NCI-H526 treated with DMSO at 0.1 percent for 48 hours (cell line): ENCODE data around the gene FAHD2B.
"Not testable (repeated sequence)": the region's sequence is repeated elsewhere in the genome, so short reads cannot be mapped to it uniquely, and the experiment has no call there.

Source experiments
- DNase-seq: peaks from one replicate; lab custom pipeline; 2025; lab: John Stamatoyannopoulos, UW

Gene FAHD2B

GRCh38 chr2:97094772-97095611 is at the start of gene FAHD2B:
TSS of gene FAHD2B (minus strand) at chr2:97094882. CDS start at chr2:97091706, 3,176 bp downstream.
- peak; percentile 15 for DNase-seq

DNA sequence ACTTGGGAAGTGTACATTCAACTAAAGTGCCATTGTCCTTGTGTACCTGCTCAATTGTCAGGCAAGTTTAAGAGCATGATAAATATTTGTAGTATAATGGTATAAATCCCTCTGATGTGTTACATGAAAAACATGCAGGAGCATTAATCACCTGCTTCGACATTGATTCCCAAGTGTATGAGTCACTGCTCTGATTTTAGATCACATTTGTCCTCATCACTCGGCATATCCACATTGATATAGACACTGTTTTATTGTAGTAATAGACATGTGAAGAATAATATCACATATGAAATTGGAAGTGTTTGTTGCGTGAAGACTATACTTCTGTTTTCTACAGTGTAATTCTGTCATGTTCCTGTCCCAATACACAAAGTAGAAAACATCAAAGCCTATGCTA is 49.3 kb upstream of the FAHD2B start:
- not testable (repeated sequence) for DNase-seq

- DNase-seq = not testable (repeated sequence)
Measured at GRCh38 chr2:97129090-97129489, 34.4 kb upstream of the FAHD2B start.

- not testable (repeated sequence) for DNase-seq
Measured at GRCh38 chr2:97113882-97114255, 19.2 kb upstream of the FAHD2B start.

- not testable (repeated sequence) for DNase-seq
Measured at GRCh38 chr2:97113050-97113881, 18.6 kb upstream of the FAHD2B start, which contains the start of gene ANKRD36. TSS of gene ANKRD36 (plus strand) at chr2:97113153. CDS start at chr2:97113740, 587 bp downstream.

- not testable (repeated sequence) for DNase-seq
Measured at GRCh38 chr2:97112320-97113049, 17.8 kb upstream of the FAHD2B start.

DNA sequence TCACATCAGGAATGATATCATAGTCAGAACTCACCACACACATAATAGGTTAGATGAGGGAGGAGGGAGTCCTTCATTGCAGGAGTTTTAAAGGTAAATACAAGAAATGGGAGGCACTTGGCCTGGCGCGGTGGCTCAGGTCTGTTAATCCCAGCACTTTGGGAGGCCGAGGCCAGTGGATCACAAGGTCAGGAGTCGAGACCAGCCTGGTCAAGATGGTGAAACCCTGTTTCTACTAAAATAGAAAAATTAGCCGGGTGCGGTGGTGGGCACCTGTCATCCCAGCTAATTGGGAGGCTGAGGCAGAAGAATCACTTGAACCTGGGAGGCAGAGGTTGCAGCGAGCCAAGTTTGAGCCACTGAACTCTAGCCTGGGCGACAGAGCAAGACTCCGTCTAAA is 16.6 kb upstream of the FAHD2B start:
- DNase-seq = not testable (repeated sequence)

GRCh38 chr2:97106878-97107277 is 12.2 kb upstream of the FAHD2B start:
- not testable (repeated sequence) for DNase-seq

DNA sequence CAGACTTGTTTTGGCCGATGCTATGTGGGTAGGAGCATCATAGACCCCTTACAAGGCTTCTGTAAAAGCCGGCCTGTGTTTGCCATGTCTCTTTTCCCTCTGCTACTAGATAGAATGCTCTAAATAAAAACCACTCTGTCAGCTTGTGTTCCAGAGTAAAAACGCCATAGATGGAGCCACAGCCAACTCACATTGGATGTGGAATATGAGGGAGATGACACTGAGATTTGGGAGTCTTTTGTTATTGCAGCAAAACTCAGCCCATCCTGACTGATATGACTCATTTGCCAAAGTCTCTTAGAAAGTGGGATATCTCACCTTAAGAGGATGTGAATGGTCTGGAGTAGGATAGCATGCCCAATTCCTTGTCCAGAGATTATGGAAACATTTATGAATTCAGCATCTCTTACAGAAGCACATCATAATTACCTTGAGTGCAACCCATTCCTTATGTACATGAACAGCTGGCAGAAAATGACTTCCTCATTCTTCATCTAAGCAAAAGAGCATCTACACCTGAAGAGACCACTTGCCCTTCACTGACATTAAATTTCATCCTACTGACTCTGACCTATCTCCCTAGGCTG is 4.2 kb upstream of the FAHD2B start:
- DNase-seq = not testable (repeated sequence)

DNA sequence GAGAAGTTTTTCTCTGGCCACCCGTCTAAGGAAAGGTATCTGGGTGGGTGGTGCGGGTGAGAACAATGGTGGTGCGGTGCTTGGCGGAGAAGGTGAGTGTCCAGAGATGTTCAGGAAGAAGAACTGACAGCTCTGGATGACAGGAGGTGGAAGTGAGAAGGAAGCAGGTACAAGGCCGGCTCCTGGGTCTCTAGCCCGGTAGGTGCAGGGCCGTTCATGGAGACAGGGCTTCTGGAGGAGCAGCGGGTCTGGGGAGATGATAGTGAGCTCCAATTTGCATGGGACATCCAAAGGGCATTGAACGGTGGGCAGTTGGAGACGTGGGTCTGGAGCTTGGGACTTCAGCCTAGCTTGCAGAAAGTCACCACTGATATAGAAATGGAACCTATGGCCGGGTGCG is 979 bp upstream of the FAHD2B start:
- no peak for DNase-seq

DNA sequence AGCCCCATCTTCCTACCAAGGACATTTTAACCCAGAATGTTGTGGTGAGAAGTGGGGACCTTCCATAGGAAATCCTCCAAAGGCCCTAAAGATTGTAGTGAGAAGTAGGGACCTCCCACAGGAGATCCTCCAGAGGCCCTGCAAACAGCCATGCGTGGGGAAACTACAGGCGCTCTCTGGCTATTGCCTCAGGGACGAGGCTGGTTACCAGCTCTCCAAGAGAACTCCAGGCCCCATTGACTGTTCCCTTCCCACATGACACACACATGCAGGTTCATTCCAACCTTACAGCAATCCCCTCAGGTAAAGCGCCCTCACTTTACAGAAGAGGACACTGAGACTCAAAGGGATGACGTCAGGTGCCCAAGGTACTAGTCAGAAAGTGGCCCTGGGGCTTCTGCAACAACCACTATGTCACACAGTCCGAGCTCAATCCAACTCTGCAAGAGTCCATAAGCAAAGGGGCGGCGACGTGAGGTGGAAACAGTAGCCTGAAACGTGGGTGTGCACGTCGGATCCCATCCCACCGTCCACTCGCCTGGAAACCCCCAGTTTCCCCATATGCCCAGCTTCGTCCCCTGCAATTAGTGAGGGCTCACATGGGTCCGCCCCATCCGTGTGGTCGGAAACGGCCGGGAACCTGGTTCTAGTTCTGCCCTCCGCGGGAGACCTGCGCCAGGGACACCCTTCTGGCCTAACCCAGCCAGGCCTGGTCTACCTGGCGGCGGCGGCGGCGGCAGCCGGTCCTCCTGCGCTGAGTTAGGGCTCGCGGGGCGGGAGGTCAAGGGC is 505 bp downstream of the FAHD2B start:
- DNase-seq = not testable (repeated sequence)

DNA sequence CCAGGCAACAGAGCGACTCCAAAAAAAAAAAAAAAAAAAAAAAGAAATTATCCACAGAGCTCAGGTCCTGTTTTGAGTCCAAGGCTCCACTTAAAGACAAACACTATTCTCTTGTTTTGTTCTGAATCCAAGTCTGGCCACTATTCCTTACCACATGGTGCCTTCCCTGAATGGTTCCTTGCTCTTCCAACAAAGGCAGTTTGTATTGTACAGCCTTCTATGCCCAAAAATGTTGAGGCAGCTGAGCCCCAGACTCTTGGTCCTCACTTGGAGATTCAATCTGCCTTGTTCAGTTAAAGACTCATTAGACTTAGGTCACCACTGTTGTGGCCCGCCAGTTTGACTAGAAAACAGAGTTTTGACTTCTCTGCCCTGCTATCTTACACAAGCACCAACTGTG is 1.7 kb downstream of the FAHD2B start:
- not testable (repeated sequence) for DNase-seq

DNA sequence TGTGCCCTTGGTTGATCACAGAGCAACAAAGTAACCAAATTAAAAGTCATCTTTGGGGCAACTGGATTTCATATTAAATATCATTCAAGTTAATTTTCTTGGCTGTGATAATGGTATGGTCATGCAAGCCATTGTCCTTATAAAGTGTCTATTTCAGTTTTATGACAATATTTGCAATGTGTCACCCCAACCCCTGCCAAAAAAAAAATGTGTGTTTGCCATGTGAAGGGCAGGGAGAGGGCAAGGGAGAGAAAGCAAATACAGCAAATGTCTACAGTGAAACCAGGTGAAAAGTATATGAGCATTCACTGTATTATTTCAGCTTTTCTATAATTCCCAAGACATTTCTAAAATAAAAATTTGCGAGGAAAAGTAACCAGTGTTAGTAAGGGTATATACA is 6.0 kb downstream of the FAHD2B start:
- DNase-seq = not testable (repeated sequence)

- DNase-seq = not testable (repeated sequence)
Measured at GRCh38 chr2:97085093-97085492, 9.6 kb downstream of the FAHD2B start.

GRCh38 chr2:97083516-97083915 is 11.2 kb downstream of the FAHD2B start:
- DNase-seq = not testable (repeated sequence)

- not testable (repeated sequence) for DNase-seq
Measured at GRCh38 chr2:97082206-97082605, 12.5 kb downstream of the FAHD2B start.

- not testable (repeated sequence) for DNase-seq
Measured at GRCh38 chr2:97080855-97081254, 13.8 kb downstream of the FAHD2B start.

GRCh38 chr2:97077213-97077612 is 17.5 kb downstream of the FAHD2B start:
- not testable (repeated sequence) for DNase-seq

GRCh38 chr2:97070915-97071314 is 23.8 kb downstream of the FAHD2B start:
- not testable (repeated sequence) for DNase-seq

DNA sequence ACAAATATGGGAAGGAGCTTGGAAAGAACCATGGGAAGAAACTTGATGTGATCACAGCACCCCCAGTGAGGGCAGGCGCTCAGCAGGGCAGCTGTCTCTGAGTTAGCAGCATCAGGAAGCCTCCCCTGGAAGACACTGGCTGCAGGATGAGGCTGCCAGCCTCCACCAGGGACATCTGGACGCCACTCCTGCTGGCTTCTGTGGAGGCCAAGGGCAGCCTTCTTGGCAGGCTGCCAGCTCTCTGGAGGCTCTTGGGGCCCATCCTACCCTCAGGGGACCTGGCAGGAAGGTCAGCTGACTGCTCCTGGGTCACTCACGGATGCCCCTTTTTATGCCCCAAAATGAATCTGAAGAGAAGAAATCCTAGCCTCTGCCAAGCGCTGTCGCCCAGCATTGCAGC is 26.0 kb downstream of the FAHD2B start:
- not testable (repeated sequence) for DNase-seq

- no peak for DNase-seq
Measured at GRCh38 chr2:97068074-97068473, 26.6 kb downstream of the FAHD2B start.
